Measurements from ENCODE around the gene TLCD3A.
"Not testable (repeated sequence)": the region's sequence is repeated elsewhere in the genome, so short reads cannot be mapped to it uniquely, and the experiment has no call there.

TLCD3A gene

DNA sequence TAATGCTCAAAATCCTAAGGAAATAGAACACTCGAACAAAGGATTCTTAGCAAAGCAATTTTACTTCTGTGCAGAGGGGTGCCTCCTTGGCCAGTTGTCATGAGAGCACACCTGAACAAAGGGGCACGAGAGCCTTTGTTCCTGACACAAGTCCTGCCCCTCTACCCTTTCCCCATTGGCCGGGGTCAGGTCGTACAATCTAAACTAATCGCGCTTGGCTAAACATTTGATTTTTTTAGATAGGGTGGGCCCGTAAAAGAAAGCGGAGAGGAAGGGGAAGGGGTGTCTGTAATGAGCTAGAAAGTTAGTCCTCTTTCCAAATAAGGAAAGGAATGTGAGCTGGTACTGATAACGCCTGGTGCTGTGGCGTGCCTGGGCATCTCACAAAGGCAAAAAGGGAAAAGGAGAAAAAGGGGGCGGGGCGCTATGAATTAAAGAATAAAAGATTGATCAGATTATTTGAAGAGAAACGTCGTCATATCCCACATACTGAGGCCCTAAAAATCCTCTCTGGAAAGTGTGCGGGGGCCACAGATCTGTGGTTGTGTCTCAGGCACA lies 23.7 kb downstream of the TLCD3A start:
- H3K36me3 Mint-ChIP-seq (ENCODE audit: insufficient read depth), result peaks cover 34% of the 10 kb centered on the region
- peaks cover 14% of the 10 kb centered on the region for H3K4me1 Mint-ChIP-seq
- ATAC-seq (replicated peaks; ENCODE audit: extremely low read depth, poor library complexity, severe bottlenecking); H3K4me3 Mint-ChIP-seq; H3K27ac Mint-ChIP-seq (ENCODE audit: low read depth); H3K27me3 Mint-ChIP-seq; H3K9me3 Mint-ChIP-seq; DNase-seq (ENCODE audit: low spot score in 2 of 2): not testable (repeated sequence)

DNA sequence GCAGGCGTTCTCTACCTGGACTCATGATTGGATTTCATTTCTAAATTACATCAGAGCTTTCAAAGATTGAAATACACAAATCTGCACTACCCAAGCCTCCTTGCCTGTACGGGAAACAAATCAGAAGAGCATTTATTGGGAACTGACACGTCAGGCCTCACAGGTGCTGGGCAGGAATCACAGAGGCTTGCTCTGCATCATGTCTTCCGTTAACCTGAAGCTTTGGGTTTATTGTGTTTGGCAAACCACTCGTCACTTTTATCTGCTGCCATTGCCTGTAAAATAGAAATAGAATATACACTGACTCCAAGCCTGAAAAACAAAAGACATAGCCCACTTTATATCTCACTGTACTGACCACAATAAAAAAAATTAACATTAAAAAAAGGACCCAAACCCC lies 27.6 kb downstream of the TLCD3A start:
- no peaks in the 10 kb centered on the region for H3K27me3 Mint-ChIP-seq
- no peaks in the 10 kb centered on the region for H3K4me1 Mint-ChIP-seq
- H3K36me3 Mint-ChIP-seq (ENCODE audit: insufficient read depth), result peaks cover 47% of the 10 kb centered on the region
- no peaks in the 10 kb centered on the region for H3K9me3 Mint-ChIP-seq
- H3K27ac Mint-ChIP-seq (ENCODE audit: low read depth), result no peak overlapping the region
- ATAC-seq (replicated peaks; ENCODE audit: extremely low read depth, poor library complexity, severe bottlenecking) (no peak), DNase-seq (ENCODE audit: low spot score in 2 of 2) (no peak)
- no peak overlapping the region for H3K4me3 Mint-ChIP-seq

DNA sequence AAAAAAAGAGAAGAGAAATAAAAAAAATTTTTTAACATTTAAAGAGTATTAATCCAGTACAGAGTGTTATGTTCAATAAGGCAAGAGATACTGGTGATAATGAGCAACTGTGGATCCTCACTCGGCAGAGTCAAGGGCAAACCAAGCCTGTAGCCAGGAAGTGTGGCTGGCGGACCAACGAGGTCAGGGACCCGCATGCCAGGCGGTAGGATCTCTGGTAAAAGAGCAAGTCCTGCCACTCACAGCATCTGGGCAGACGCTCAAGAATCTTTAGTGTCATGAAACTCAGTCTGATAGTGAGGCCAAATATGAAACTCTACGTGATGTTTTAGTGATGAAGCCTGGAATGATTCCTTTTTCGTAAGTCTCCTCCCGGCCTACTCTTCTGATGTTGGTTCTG lies 28.0 kb downstream of the TLCD3A start:
- Mint-ChIP-seq H3K36me3 (ENCODE audit: insufficient read depth) (peaks cover 51% of the 10 kb centered on the region), H3K9me3 (no peaks in the 10 kb centered on the region), H3K4me3 (no peak overlapping the region), H3K27ac (ENCODE audit: low read depth) (no peak overlapping the region), H3K4me1 (no peaks in the 10 kb centered on the region), H3K27me3 (no peaks in the 10 kb centered on the region)
- ATAC-seq (replicated peaks; ENCODE audit: extremely low read depth, poor library complexity, severe bottlenecking) (no peak), DNase-seq (ENCODE audit: low spot score in 2 of 2) (no peak)

DNA sequence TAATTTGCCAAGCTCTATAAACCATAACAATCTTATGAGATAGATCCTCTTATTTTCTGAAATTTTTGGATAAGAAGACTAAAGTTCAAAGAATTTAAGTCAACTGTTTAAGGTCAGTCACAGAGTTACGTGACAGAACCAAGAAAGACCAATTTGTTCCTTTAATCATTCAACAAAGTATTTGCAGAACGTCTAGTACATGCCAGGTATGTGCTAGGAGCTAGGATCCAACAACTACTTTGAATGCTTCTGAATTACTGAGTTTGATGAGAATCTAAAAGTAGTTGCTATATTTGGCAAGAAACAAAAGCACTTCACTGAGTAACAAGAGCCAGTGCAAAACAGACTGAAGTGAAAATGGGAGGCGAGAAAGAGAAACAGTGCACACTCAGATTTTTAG lies 34.7 kb downstream of the TLCD3A start:
- DNase-seq (ENCODE audit: low spot score in 2 of 2), result no peak
- Mint-ChIP-seq H3K9me3 (no peaks in the 10 kb centered on the region), H3K36me3 (ENCODE audit: insufficient read depth) (peaks cover 72% of the 10 kb centered on the region), H3K27ac (ENCODE audit: low read depth) (peak overlapping the region; percentile 79), H3K27me3 (no peaks in the 10 kb centered on the region), H3K4me1 (peaks cover 13% of the 10 kb centered on the region), H3K4me3 (no peak overlapping the region)
- no peak for ATAC-seq (replicated peaks; ENCODE audit: extremely low read depth, poor library complexity, severe bottlenecking)

DNA sequence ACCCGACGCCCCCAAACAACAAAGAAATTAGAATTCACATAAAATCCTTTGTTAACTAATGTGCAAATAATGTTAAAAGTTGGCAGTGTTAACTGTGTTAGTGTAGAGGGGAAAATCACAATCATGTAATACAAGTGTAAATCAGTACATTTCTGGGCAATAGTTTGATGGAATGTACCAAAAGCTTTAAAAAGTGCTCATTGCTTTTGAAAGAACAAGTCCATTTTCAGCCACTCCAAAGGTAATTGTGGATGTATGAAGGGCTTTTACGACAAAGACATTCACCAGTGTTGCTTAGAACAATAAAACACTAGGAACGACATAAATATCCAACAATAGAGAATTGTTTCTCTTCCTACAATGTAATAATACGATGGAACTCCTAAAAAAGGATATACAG lies 40.6 kb downstream of the TLCD3A start:
- Mint-ChIP-seq H3K4me1 (peaks cover 15% of the 10 kb centered on the region), H3K36me3 (ENCODE audit: insufficient read depth) (peaks cover 77% of the 10 kb centered on the region), H3K27me3 (no peaks in the 10 kb centered on the region), H3K27ac (ENCODE audit: low read depth) (no peak overlapping the region), H3K9me3 (no peaks in the 10 kb centered on the region), H3K4me3 (no peak overlapping the region)
- no peak for ATAC-seq (replicated peaks; ENCODE audit: extremely low read depth, poor library complexity, severe bottlenecking)
- no peak for DNase-seq (ENCODE audit: low spot score in 2 of 2)

DNA sequence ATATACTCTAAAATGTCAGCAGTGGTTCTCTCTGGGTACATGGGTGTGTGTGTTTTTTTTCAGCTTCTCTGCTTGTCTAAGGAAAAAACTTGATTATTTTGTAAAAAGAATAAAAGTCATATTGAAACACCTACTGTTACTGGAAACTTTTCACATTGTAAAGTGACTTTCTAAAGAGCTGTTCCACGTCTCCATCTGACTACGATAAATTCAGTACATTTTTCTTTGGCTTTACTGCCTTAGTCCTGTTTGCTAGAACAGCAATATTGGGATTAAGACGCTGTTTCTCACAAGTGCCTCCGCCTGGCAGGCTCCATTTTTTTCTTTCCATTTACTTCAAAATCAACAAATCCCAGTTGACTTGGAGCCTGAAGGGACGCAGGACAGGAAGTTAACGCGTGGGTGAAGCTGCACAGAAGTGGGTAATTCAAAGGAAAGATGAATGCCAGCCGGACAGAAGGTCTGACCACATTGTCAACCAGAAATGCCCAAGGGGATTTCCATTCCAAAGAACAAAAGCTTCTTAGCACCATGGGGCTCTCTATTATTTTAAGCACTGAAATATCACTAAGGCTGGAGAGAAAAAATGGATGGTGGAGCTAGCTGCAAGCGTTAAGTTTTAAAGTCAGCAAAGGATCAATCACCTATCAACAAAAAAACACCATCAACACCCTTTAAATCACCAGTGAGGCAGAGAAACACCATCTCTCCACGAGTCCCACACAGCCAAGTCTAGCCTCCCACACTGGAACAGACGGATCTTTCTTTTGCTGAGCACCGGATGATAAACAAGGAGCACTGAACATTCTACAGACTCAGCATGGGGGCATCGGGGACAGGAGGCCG lies 41.3 kb downstream of the TLCD3A start:
- Mint-ChIP-seq H3K9me3 (no peaks in the 10 kb centered on the region), H3K36me3 (ENCODE audit: insufficient read depth) (peaks cover 75% of the 10 kb centered on the region), H3K27me3 (no peaks in the 10 kb centered on the region), H3K4me3 (no peak overlapping the region), H3K4me1 (peaks cover 12% of the 10 kb centered on the region), H3K27ac (ENCODE audit: low read depth) (peak overlapping the region; percentile 41)
- DNase-seq (ENCODE audit: low spot score in 2 of 2) (no peak), ATAC-seq (replicated peaks; ENCODE audit: extremely low read depth, poor library complexity, severe bottlenecking) (no peak)

DNA sequence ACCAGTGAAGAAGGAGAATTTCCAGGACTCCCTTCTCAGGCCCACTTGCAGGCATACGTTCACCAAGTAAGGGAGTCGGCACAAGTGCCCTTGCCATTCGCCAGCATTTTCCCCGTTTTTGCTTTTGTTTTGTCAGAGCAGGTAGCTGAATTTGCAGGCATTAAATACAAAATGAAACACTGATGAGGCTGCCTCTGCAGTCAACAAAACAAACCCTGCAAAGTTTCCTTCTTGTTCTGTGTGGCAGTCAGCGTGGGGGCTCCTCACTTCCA lies 41.9 kb downstream of the TLCD3A start:
- H3K27ac Mint-ChIP-seq (ENCODE audit: low read depth), result no peak overlapping the region
- H3K4me3 Mint-ChIP-seq, result no peak overlapping the region
- DNase-seq (ENCODE audit: low spot score in 2 of 2) (no peak), ATAC-seq (replicated peaks; ENCODE audit: extremely low read depth, poor library complexity, severe bottlenecking) (no peak)
- H3K4me1 Mint-ChIP-seq, result peaks cover 12% of the 10 kb centered on the region
- peaks cover 71% of the 10 kb centered on the region for H3K36me3 Mint-ChIP-seq (ENCODE audit: insufficient read depth)
- no peaks in the 10 kb centered on the region for H3K27me3 Mint-ChIP-seq
- no peaks in the 10 kb centered on the region for H3K9me3 Mint-ChIP-seq

DNA sequence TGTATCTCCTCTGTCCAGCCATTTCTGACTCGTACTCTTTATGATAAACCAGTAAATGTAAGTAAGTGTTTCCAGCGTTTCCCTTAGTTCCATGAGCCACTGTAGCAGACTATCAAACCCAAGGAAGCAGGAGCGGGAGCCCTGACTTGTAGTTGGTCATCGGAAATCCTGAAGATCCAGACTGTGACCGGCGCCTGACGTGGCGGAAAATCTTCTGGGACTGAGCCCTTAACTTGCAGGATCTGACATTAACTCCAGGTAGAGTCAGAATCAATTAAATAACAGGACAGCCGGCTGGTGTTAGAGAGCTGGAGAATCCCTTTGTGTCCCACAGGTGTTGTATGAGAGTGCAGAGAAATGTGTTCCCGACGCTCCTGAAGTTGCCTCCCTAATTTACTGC lies 45.7 kb downstream of the TLCD3A start:
- Mint-ChIP-seq H3K9me3 (no peaks in the 10 kb centered on the region), H3K4me1 (peaks cover 32% of the 10 kb centered on the region), H3K27ac (ENCODE audit: low read depth) (no peak overlapping the region), H3K4me3 (no peak overlapping the region), H3K27me3 (no peaks in the 10 kb centered on the region), H3K36me3 (ENCODE audit: insufficient read depth) (peaks cover 56% of the 10 kb centered on the region)
- no peak for DNase-seq (ENCODE audit: low spot score in 2 of 2)
- ATAC-seq (replicated peaks; ENCODE audit: extremely low read depth, poor library complexity, severe bottlenecking), result no peak

DNA sequence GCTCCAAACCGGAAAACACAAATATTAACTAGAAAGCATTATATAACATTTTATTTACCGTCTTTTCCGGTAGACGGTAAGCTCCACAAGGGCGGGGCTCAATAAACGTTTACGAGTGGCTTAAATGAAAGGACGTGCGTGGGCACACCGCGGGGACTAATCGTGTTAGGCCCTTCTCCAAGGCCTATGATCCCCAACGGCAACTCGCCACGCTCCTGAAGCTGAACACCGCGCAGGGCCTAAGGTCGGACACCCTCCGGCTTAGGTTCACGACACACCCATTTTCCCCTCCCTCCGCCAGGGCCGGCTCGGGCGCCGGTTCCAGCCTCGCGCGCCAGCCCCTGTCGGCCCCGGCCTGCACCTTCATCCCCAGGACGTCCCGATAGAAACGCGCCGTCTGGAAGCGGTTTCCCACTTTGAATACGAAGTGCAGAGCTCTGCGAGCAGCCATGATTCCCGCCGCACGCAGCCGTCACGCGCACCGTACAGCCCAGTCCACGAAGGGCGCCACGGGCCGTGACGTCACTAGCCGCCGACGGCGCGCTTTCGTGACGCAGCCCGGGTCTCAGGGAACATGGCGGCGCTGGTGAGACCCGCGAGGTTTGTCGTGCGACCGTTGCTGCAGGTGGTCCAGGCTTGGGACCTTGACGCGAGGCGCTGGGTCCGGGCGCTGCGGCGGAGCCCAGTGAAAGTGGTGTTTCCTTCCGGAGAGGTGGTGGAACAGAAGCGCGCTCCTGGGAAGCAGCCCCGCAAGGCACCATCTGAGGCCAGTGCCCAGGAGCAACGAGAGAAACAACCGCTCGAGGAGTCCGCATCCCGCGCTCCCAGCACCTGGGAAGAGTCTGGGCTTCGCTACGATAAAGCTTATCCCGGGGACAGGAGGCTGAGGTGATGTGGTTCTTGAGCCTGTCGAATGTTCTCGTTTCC lies 49.7 kb downstream of the TLCD3A start, which contains the start of the genes GLOD4 and MRM3:
Gene GLOD4, minus strand, starts transcription at position 476 of the 927 bp plus-strand sequence. Its CDS starts 25 bp downstream, at position 451.
Gene MRM3, plus strand, starts transcription at position 549 of the 927 bp plus-strand sequence. Its CDS starts 26 bp downstream, at position 575.
- Mint-ChIP-seq H3K4me1 (peaks cover 25% of the 10 kb centered on the region), H3K27me3 (no peaks in the 10 kb centered on the region), H3K36me3 (ENCODE audit: insufficient read depth) (peaks cover 30% of the 10 kb centered on the region), H3K27ac (ENCODE audit: low read depth) (peak within 1 kb of the TSS; percentile 96), H3K9me3 (no peaks in the 10 kb centered on the region), H3K4me3 (peak within 1 kb of the TSS; percentile 97)
- ATAC-seq (replicated peaks; ENCODE audit: extremely low read depth, poor library complexity, severe bottlenecking) (peak; percentile 97), DNase-seq (ENCODE audit: low spot score in 2 of 2) (peak; percentile 95 to 97)

DNA sequence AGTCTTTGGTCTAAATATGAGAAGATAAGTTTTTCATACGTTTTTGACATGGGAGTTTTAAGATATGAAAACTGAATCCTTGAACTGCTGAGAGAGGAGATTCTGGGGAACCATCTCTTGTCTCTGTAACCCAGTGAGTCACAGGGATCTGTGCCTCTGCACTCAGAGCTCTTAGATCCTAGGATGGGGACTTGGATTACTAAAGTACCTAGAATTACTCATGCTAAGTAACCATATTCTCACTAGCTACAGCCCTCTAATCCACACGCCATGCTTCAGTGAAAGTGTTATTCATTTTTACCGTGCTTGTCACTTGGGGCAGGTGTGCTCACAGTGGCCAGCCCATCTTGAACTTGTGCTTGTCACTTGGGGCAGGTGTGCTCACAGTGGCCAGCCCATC lies 51.7 kb downstream of the TLCD3A start:
- Mint-ChIP-seq H3K36me3 (ENCODE audit: insufficient read depth) (peaks cover 37% of the 10 kb centered on the region), H3K27me3 (no peaks in the 10 kb centered on the region), H3K4me1 (peaks cover 25% of the 10 kb centered on the region), H3K27ac (ENCODE audit: low read depth) (no peak overlapping the region), H3K9me3 (no peaks in the 10 kb centered on the region), H3K4me3 (peak overlapping the region; percentile 97)
- ATAC-seq (replicated peaks; ENCODE audit: extremely low read depth, poor library complexity, severe bottlenecking) (no peak), DNase-seq (ENCODE audit: low spot score in 2 of 2) (no peak)

DNA sequence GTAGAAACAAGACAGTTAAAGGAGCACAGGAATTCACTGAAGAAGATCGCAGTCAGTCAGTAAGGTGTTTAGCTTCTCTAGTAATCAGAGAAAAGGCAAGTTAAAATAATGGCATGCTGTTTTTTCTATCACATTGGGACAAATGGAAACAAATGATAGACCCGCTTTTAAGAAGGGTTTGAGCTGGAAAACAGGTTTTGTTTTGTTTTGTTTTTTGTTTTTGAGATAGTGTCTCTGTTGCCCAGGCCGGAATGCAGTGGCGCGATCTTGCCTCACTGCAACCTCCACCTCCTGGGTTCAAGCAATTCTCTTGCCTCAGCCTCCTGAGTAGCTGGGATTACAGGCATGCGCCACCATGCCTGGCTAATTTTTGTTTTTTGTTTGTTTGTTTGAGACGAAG lies 53.5 kb downstream of the TLCD3A start:
- not testable (repeated sequence) for H3K4me3 Mint-ChIP-seq; H3K27me3 Mint-ChIP-seq; DNase-seq (ENCODE audit: low spot score in 2 of 2); ATAC-seq (replicated peaks; ENCODE audit: extremely low read depth, poor library complexity, severe bottlenecking); H3K27ac Mint-ChIP-seq (ENCODE audit: low read depth); H3K9me3 Mint-ChIP-seq
- peaks cover 43% of the 10 kb centered on the region for H3K36me3 Mint-ChIP-seq (ENCODE audit: insufficient read depth)
- peaks cover 20% of the 10 kb centered on the region for H3K4me1 Mint-ChIP-seq

DNA sequence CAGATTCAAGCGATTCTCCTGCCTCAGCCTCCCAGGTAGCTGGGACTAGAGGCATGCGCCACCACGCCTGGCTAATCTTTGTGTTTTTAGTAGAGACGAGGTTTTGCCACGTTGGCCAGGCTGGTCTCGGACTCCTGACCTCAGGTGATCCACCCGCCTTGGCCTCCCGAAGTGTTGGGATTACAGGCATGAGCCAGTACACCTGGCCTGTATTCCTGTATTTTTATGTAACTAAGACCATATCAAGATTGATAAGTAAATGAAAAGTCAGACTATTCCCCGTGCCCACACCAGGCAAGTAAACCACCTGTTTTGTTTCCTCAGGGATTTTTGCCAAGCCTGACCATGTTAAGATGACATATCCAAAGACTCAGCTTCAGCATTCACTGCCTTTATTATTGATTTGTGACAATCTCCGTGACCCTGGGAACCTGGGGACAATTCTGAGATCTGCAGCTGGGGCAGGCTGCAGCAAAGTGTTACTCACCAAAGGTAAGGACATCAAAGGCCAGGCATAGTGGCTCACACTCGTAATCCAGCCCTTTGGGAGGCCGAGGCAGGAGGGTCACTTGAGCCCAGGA lies 55.3 kb downstream of the TLCD3A start:
- Mint-ChIP-seq H3K36me3 (ENCODE audit: insufficient read depth) (peaks cover 31% of the 10 kb centered on the region), H3K4me1 (peaks cover 11% of the 10 kb centered on the region), H3K4me3 (no peak overlapping the region), H3K27ac (ENCODE audit: low read depth) (no peak overlapping the region), H3K9me3 (no peaks in the 10 kb centered on the region), H3K27me3 (no peaks in the 10 kb centered on the region)
- DNase-seq (ENCODE audit: low spot score in 2 of 2) (no peak), ATAC-seq (replicated peaks; ENCODE audit: extremely low read depth, poor library complexity, severe bottlenecking) (no peak)
